K562 (cell line): ENCODE measurements around the gene ARHGAP26. TPM values are rescaled to one million over a fixed set of nuclear protein-coding genes. Genes with fewer than 3 reads are reported as not detected.

Experiments used
- ATAC-seq: fragments of 200-7000 bp; cut with Tn5 transposase; 3 replicates; pipeline ENCODE4 v1.9.1; 2020; ENCODE audit warnings: moderate library complexity
- BruUV-seq: library from RNA; stranded (reverse); fragments of 400-500 nt; replicated peaks from 2 replicates; lab custom pipeline; 2021; lab: Mats Ljungman, UMichigan
- CTCF ChIA-PET: fragments of 300-600 bp; formaldehyde crosslinking; extraction: SDS; loops from one replicate; lab custom pipeline; 2021; ENCODE audit warnings: low intra/inter-chr PET ratio; lab: Yijun Ruan, JAX
- POLR2A ChIA-PET: fragments of 300-600, 350-650 bp; sonication (Branson Sonifier 250); formaldehyde crosslinking; extraction: SDS; loops from one replicate; lab custom pipeline; 2021; ENCODE audit warnings: antibody characterized with exemption, inconsistent platforms; lab: Yijun Ruan, JAX
- DNase-seq, 4 experiments: peaks; one replicate each; pipeline versions ENCODE4 v3.0.0 to v3.0.0-alpha.2; 2011 to 2018; ENCODE audit warnings: low spot score in 3 of 4, mixed read lengths in 3 of 4; ENCODE audit errors: extremely low read depth in 1 of 4
- FAIRE-seq: peaks from 2 replicates; lab custom pipeline; 2011; peaks lifted over from hg19 to GRCh38; lab: Jason Lieb, UNC
- H2AFZ ChIP-seq: 2 replicates; pipeline ENCODE4 v1.6.0; 2011; ENCODE audit warnings: low read depth, low read length, control low read depth, inconsistent platforms
- H3K27ac ChIP-seq: fragments of 200-600 bp; 3 replicates; pipeline ENCODE4 v1.8.0; 2011; ENCODE audit warnings: low read depth, mild to moderate bottlenecking, control low read depth, inconsistent platforms, low read length, moderate library complexity, mixed read lengths; ENCODE audit errors: extremely low read depth
- H3K27me3 ChIP-seq, 2 experiments: fragments of 300-600 bp in 1 of 2; 2 replicates in 1 of 2; 3 replicates in 1 of 2; pipeline versions ENCODE4 v1.6.0 to v1.8.0; 2011; ENCODE audit warnings: inconsistent platforms in 2 of 2, low read length in 2 of 2, mild to moderate bottlenecking in 1 of 2, mixed read lengths in 1 of 2, moderate library complexity in 1 of 2; ENCODE audit not compliant: control insufficient read depth in 2 of 2, insufficient read depth in 2 of 2
- H3K36me3 ChIP-seq: fragments of 300-600 bp; 3 replicates; pipeline ENCODE4 v1.8.0; 2011; ENCODE audit warnings: mild to moderate bottlenecking, low read length, inconsistent platforms; ENCODE audit not compliant: control insufficient read depth, insufficient read depth
- H3K4me1 ChIP-seq, 2 experiments: fragments of 200-600 bp in 1 of 2; replicated peaks in 1 of 2; 2 replicates in 1 of 2; 3 replicates in 1 of 2; pipeline versions ENCODE4 v1.5.1 to v1.8.0; 2011; ENCODE audit warnings: inconsistent platforms in 2 of 2, low read length in 2 of 2, mild to moderate bottlenecking in 1 of 2, mixed read lengths in 1 of 2, moderate library complexity in 1 of 2; ENCODE audit not compliant: control insufficient read depth in 2 of 2, insufficient read depth in 2 of 2
- H3K4me2 ChIP-seq: 2 replicates; pipeline ENCODE4 v1.6.1; 2011; ENCODE audit warnings: low read length, control low read depth, inconsistent platforms, mixed read lengths; ENCODE audit not compliant: insufficient read depth
- H3K4me3 ChIP-seq: fragments of 200-600 bp; sonication (generic), shearing (Covaris generic); 2 replicates; pipeline ENCODE4 v1.5.1; 2016; ENCODE audit warnings: control low read depth, inconsistent platforms
- H3K79me2 ChIP-seq: fragments of 200-600 bp; 3 replicates; pipeline ENCODE4 v1.8.0; 2011; ENCODE audit warnings: low read length, inconsistent platforms; ENCODE audit not compliant: control insufficient read depth, insufficient read depth
- H3K9ac ChIP-seq, 2 experiments: 2 replicates each; pipeline versions ENCODE4 v1.6.0 to v1.6.1; 2011; ENCODE audit warnings: low read depth in 2 of 2, low read length in 2 of 2, control low read depth in 1 of 2, inconsistent platforms in 1 of 2, mild to moderate bottlenecking in 1 of 2, mixed read lengths in 1 of 2; ENCODE audit not compliant: insufficient read depth in 1 of 2
- H3K9me1 ChIP-seq: one replicate; pipeline ENCODE4 v1.6.0; 2011; ENCODE audit warnings: inconsistent platforms, mild to moderate bottlenecking, low read length, moderate library complexity; ENCODE audit not compliant: control insufficient read depth, insufficient read depth
- H3K9me3 ChIP-seq: replicated peaks from 2 replicates; pipeline ENCODE4 v1.5.1; 2011; ENCODE audit warnings: low read depth, low read length, inconsistent platforms; ENCODE audit not compliant: control insufficient read depth, insufficient read depth
- H4K20me1 ChIP-seq: replicated peaks from 2 replicates; pipeline ENCODE4 v1.6.1; 2011; ENCODE audit warnings: low read length, inconsistent platforms, mixed read lengths; ENCODE audit not compliant: control insufficient read depth, insufficient read depth
- NR2C1 ChIP-seq, 2 experiments: fragments of 450-650 bp; IDR thresholded peaks; 2 replicates each; pipeline ENCODE4 v1.6.1; 2017; ENCODE audit warnings: mild to moderate bottlenecking in 2 of 2, antibody characterized with exemption in 1 of 2, inconsistent platforms in 1 of 2, missing compliant biosample characterization in 1 of 2, missing genetic modification characterization in 1 of 2
- NR2C2 ChIP-seq, 2 experiments: fragments of 200-800 bp in 1 of 2; sonication (Bioruptor generic) in 1 of 2; sonication (generic) in 1 of 2; formaldehyde crosslinking in 1 of 2; IDR thresholded peaks; 2 replicates each; pipeline versions ENCODE4 v1.6.1 to v1.8.0; 2016 to 2022; ENCODE audit warnings: mild to moderate bottlenecking in 1 of 2, missing compliant biosample characterization in 1 of 2, missing genetic modification characterization in 1 of 2, missing genetic modification reagents in 1 of 2
- PHF20 ChIP-seq: fragments of 450-650 bp; IDR thresholded peaks from 2 replicates; pipeline ENCODE4 v1.6.1; 2018; ENCODE audit not compliant: partially characterized antibody
- RAD21 ChIP-seq, 2 experiments: fragments of 250-450 bp in 1 of 2; fragments of 450-650 bp in 1 of 2; sonication (Bioruptor Pico) in 1 of 2; formaldehyde crosslinking in 1 of 2; IDR thresholded peaks in 1 of 2; conservative IDR thresholded peaks in 1 of 2; 2 replicates each; pipeline versions ENCODE4 v1.4.0 to v1.8.0; 2020 to 2022; ENCODE audit warnings: mild to moderate bottlenecking in 2 of 2, moderate library complexity in 1 of 2
- ZKSCAN8 ChIP-seq: fragments of 200-800 bp; sonication (Bioruptor generic); IDR thresholded peaks from 2 replicates; pipeline ENCODE4 v1.6.1; 2016; ENCODE audit warnings: missing genetic modification characterization, missing compliant biosample characterization
- WGBS: fragments of 100-300 bp; shearing (Covaris generic); methylation state at CpG from one replicate; pipeline ENCODE4 v1.1.6; 2016; ENCODE audit warnings: low coverage, mixed read lengths; ENCODE audit not compliant: insufficient coverage; ENCODE audit errors: missing lambda C conversion rate; 5-methylcytosine and 5-hydroxymethylcytosine counted together
- in situ Hi-C: fragments of 300-500 bp; cut with MboI; formaldehyde crosslinking; loops from 4 replicates; pipeline ENCODE4 v1.15.0; 2018; ENCODE audit warnings: inconsistent platforms, mixed read lengths
- intact Hi-C: fragments of 100-400 bp; cut with micrococcal nuclease; formaldehyde crosslinking; loops from 2 replicates; pipeline ENCODE4 v1.14.2; 2022
- polyA plus RNA-seq, 8 experiments: library from polyadenylated mRNA; depleted of rRNA in 4 of 8; stranded (reverse) in 5 of 8; unstranded in 3 of 8; fragments of >200 nt; fragmentation: Nextera tagmentation in 2 of 8; fragmentation: Illumina TruSeq in 1 of 8; extraction: Ambion mirVana in 2 of 8; extraction: Trizol in 1 of 8; gene quantifications; 2 replicates each; pipeline versions ENCODE4 v1.2.1 to v1.2.3, GENCODE V29; 2011 to 2014; ENCODE audit warnings: inconsistent platforms in 1 of 8, missing spikeins in 1 of 8
- total RNA-seq, 7 experiments: library from RNA; depleted of rRNA in 6 of 7; stranded (reverse); fragments of >200 nt in 6 of 7; fragmentation: Illumina TruSeq in 2 of 7; extraction: Trizol in 2 of 7; gene quantifications; 2 replicates each; pipeline versions ENCODE4 v1.2.1 to v1.2.3, GENCODE V29; 2011 to 2021; ENCODE audit warnings: low replicate concordance in 1 of 7

ARHGAP26 gene
- total and polyA plus RNA-seq, 9 of the 15 experiments (the other 6 are each of a cell fraction or from before 2014, with no cell fraction given) = 0.13 to 1.1 (median 0.55) TPM

DNA sequence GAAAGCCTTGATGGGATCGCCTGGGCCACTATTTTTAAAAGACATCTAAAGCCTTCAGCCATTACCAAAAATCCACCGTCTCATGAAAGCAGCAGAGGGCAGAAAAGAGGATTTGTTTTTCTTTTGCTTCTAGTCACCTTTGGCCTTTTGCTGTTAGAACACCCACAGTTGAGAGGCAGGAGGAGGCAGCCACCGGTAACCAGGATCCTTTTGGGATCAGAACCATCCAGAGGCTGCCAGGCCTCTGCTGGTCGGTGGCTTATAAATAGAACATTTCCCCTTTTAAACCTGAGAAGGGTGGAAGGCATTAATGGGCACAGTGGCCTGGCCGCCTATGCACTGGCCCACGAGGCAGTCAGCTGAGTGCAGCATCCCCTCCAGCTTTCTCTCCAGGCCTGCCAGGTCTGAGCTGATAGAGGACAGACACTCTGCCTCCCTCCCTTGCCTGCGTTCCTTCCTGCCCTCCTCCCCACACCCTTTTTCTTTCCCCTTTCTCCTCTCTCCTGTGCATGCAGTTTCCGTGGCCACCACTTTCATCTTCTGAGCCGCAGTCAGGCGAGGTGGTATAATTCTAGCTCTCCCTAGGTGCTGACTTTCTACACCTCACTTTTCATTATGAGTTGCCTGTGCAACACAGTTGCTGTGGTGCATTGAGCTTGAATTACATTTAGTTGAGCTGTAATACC is 253.4 kb downstream of the ARHGAP26 start:
- Histone ChIP-seq H3K27ac (no peak overlapping the region), H4K20me1 (no peaks in the 10 kb centered on the region), H3K36me3 (no peaks in the 10 kb centered on the region), H3K27me3 (no peaks in the 10 kb centered on the region), H3K4me3 (no peak overlapping the region), H3K4me1 (peaks cover 9 to 28% of the 10 kb centered on the region in 2 experiments), H3K4me2 (no peak overlapping the region), H3K79me2 (no peaks in the 10 kb centered on the region), H3K9me3 (no peaks in the 10 kb centered on the region), H3K9me1 (no peaks in the 10 kb centered on the region), H2AFZ (peak overlapping the region; percentile 55; the same call in 1 of the 2 replicates), H3K9ac (peak overlapping the region in 1 of 2 experiments; percentile 50; a peak in 1 of 4 replicates)
- no peak for FAIRE-seq
- ATAC-seq = peak; percentile 12; the same call in 2 of the 3 replicates
- WGBS = 29% methylated on average over 10 of the region's 10 CpGs
- CTCF ChIA-PET = no interaction called here
- DNase-seq = no peak
- TF ChIP-seq ZKSCAN8 (CRISPR knock-in tag) (no peak), NR2C1 (IDR thresholded peaks at IDR 0.05) (no peak), NR2C1 (tag; IDR thresholded peaks at IDR 0.05) (peak; percentile 23; the same call in 1 of the 2 replicates), PHF20 (no peak), RAD21 (CRISPR knock-in tag; conservative IDR thresholded peaks at IDR 0.05 in 1 of 2, IDR thresholded peaks at IDR 0.05 in 1 of 2) (0 out of 4 replicates have a peak, but pooled peaks of 1 of the 2 experiments have one; percentile 17), NR2C2 (CRISPR knock-in tag; IDR thresholded peaks at IDR 0.05) (no peak), NR2C2 (tag; IDR thresholded peaks at IDR 0.05) (peak; percentile 30; the same call in 1 of the 2 replicates)
- BruUV-seq = no TSS peak
- intact Hi-C loops = no loop called here
- POLR2A ChIA-PET = interaction anchor here (0.6 to 0.8 kb wide), 3 partner anchors 380 to 582 kb away, joined by 3 read pairs; partner anchors contain the start of gene NR3C1
- in situ Hi-C loops = no loop called here
